DND-41 (cell line): Measurements from ENCODE around the gene CPLANE1.

Experiments
- EZH2 ChIP-seq: IDR thresholded peaks from 3 replicates; pipeline ENCODE4 v1.6.1; 2012; ENCODE audit warnings: borderline replicate concordance, low read depth, mild to moderate bottlenecking, moderate library complexity, low read length, inconsistent platforms; ENCODE audit not compliant: severe bottlenecking
- TF ChIP-seq, protein P1 (sequence below): IDR thresholded peaks from 2 replicates; pipeline ENCODE4 v1.5.1; 2012; ENCODE audit warnings: borderline replicate concordance, low read length, moderate library complexity, mild to moderate bottlenecking; ENCODE audit not compliant: poor library complexity, severe bottlenecking; ENCODE audit errors: extremely low read depth

DNA sequence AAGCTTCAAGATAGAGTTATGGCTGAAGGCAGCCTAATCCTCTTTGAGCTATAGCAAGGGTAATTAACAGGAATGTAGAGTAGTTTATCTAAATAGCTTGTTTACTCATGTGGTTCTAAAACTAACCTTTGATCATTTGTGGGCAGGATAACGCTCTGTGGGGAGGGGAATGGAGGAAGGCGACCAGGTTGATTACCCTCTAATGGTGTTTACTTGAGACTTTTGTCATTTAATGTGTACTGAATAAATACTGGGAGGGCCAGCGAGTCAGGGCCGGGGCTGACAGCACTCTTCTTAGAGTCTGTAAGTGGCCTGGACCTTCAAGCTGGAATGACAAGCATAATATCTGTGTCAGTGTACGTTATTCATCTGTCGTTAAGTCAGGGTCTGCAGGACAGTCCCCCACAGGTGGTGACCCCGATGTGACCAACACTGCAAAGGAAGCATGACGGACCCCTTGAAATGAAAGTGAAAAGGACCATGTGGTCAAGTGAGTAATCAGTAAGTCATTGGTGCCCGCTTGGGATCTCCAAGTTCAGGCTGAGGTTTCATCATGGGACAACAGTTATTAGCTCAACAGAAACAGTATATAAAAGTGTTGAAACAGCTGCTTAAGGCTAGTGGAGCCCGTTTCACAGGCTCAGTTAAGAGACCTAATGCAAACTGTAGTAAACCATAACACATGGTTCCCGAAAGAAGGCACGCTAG is 162.6 kb downstream of the CPLANE1 start:
- TF ChIP-seq, protein P1, sequence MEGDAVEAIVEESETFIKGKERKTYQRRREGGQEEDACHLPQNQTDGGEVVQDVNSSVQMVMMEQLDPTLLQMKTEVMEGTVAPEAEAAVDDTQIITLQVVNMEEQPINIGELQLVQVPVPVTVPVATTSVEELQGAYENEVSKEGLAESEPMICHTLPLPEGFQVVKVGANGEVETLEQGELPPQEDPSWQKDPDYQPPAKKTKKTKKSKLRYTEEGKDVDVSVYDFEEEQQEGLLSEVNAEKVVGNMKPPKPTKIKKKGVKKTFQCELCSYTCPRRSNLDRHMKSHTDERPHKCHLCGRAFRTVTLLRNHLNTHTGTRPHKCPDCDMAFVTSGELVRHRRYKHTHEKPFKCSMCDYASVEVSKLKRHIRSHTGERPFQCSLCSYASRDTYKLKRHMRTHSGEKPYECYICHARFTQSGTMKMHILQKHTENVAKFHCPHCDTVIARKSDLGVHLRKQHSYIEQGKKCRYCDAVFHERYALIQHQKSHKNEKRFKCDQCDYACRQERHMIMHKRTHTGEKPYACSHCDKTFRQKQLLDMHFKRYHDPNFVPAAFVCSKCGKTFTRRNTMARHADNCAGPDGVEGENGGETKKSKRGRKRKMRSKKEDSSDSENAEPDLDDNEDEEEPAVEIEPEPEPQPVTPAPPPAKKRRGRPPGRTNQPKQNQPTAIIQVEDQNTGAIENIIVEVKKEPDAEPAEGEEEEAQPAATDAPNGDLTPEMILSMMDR = no peak
- no peak for TF ChIP-seq EZH2
